PC-3 (cell line): ENCODE data around the gene CDC6. TPM values are rescaled to one million over a fixed set of nuclear protein-coding genes. Genes with fewer than 3 reads are reported as not detected.

ENCODE experiments used
- ATAC-seq: fragments of 200-7000 bp; cut with Tn5 transposase; 2 replicates; pipeline ENCODE4 v1.9.1; 2020; ENCODE audit warnings: mild to moderate bottlenecking, moderate library complexity
- BruUV-seq: library from RNA; stranded (reverse); fragments of 400-500 nt; replicated peaks from 2 replicates; lab custom pipeline; 2021; lab: Mats Ljungman, UMichigan
- CTCF ChIA-PET: fragments of 300-600 bp; sonication (Branson Sonifier 250); formaldehyde crosslinking; loops from one replicate; lab custom pipeline; 2022; ENCODE audit warnings: antibody characterized with exemption; lab: Charles Lee
- POLR2A ChIA-PET: fragments of 300-600 bp; sonication (Branson Sonifier 250); formaldehyde crosslinking; loops from one replicate; lab custom pipeline; 2022; ENCODE audit warnings: antibody characterized with exemption; ENCODE audit not compliant: unreplicated experiment; lab: Charles Lee
- DNase-seq: peaks from one replicate; pipeline ENCODE4 v3.0.0-alpha.2; 2015
- H2AFZ ChIP-seq: fragments of 300-600 bp; sonication (generic); 2 replicates; pipeline ENCODE4 v1.6.0; 2016; ENCODE audit warnings: antibody characterized with exemption, low read length
- H3F3A ChIP-seq: fragments of 300-600 bp; sonication (generic); one replicate; pipeline ENCODE4 v1.6.0; 2017; ENCODE audit warnings: antibody characterized with exemption, low read length, control low read depth, mild to moderate bottlenecking; ENCODE audit not compliant: unreplicated experiment
- H3K27ac ChIP-seq: fragments of 300-600 bp; sonication (generic); 2 replicates; pipeline ENCODE4 v1.5.1; 2016; ENCODE audit warnings: mild to moderate bottlenecking, low read length
- H3K27me3 ChIP-seq: fragments of 300-600 bp; sonication (generic); 2 replicates; pipeline ENCODE4 v1.6.1; 2016; ENCODE audit warnings: low read length, mixed read lengths
- H3K36me3 ChIP-seq: fragments of 300-600 bp; sonication (generic); 2 replicates; pipeline ENCODE4 v1.6.1; 2016; ENCODE audit warnings: low read depth, mixed run types, low read length, mixed read lengths
- H3K4me1 ChIP-seq: fragments of 300-600 bp; sonication (generic); 2 replicates; pipeline ENCODE4 v1.5.1; 2016; ENCODE audit warnings: low read length; ENCODE audit not compliant: insufficient read depth
- H3K4me2 ChIP-seq: fragments of 300-600 bp; sonication (generic); 2 replicates; pipeline ENCODE4 v1.6.0; 2016; ENCODE audit warnings: low read length
- H3K4me3 ChIP-seq: fragments of 300-600 bp; sonication (generic); 2 replicates; pipeline ENCODE4 v1.5.1; 2016; ENCODE audit warnings: mild to moderate bottlenecking, low read length, mixed read lengths
- H3K79me2 ChIP-seq: fragments of 300-600 bp; sonication (generic); 2 replicates; pipeline ENCODE4 v1.6.1; 2017; ENCODE audit warnings: low read length, mixed read lengths
- H3K9ac ChIP-seq: fragments of 300-600 bp; sonication (generic); 2 replicates; pipeline ENCODE4 v1.6.0; 2016; ENCODE audit warnings: mild to moderate bottlenecking, low read length
- H3K9me2 ChIP-seq: fragments of 300-600 bp; sonication (generic); replicated peaks from 2 replicates; pipeline ENCODE4 v1.6.1; 2016; ENCODE audit warnings: mixed run types, low read length, mixed read lengths
- H3K9me3 ChIP-seq: fragments of 300-600 bp; sonication (generic); 2 replicates; pipeline ENCODE4 v1.6.1; 2016; ENCODE audit warnings: low read length, mixed read lengths
- H4K20me1 ChIP-seq: fragments of 300-600 bp; sonication (generic); 2 replicates; pipeline ENCODE4 v1.6.1; 2016; ENCODE audit warnings: low read length, mixed read lengths
- CTCF ChIP-seq: fragments of 300-600 bp; sonication (generic); conservative IDR thresholded peaks from 2 replicates; pipeline ENCODE4 v1.5.1; 2017; ENCODE audit warnings: antibody characterized with exemption, low read depth, mild to moderate bottlenecking, low read length
- EZH2 ChIP-seq: fragments of 300-600 bp; sonication (generic); IDR thresholded peaks from one replicate; pipeline ENCODE4 v1.6.1; 2017; ENCODE audit warnings: antibody characterized with exemption, mild to moderate bottlenecking, low read length; ENCODE audit not compliant: unreplicated experiment
- EZH2phosphoT487 ChIP-seq: fragments of 300-600 bp; sonication (generic); IDR thresholded peaks from 2 replicates; pipeline ENCODE4 v1.6.1; 2018; ENCODE audit warnings: mild to moderate bottlenecking, antibody characterized with exemption, low read length, borderline replicate concordance
- intact Hi-C: fragments of 100-400 bp; cut with micrococcal nuclease; formaldehyde crosslinking; loops from 2 replicates; pipeline ENCODE4 v1.9.0; 2023
- total RNA-seq: library from RNA; depleted of rRNA; stranded (reverse); fragments of >200 nt; gene quantifications from 2 replicates; pipeline ENCODE4 v1.2.3, GENCODE V29; 2014

CDC6 gene
- total RNA-seq, 1 experiment from 2014 or later: 48.9 TPM

DNA sequence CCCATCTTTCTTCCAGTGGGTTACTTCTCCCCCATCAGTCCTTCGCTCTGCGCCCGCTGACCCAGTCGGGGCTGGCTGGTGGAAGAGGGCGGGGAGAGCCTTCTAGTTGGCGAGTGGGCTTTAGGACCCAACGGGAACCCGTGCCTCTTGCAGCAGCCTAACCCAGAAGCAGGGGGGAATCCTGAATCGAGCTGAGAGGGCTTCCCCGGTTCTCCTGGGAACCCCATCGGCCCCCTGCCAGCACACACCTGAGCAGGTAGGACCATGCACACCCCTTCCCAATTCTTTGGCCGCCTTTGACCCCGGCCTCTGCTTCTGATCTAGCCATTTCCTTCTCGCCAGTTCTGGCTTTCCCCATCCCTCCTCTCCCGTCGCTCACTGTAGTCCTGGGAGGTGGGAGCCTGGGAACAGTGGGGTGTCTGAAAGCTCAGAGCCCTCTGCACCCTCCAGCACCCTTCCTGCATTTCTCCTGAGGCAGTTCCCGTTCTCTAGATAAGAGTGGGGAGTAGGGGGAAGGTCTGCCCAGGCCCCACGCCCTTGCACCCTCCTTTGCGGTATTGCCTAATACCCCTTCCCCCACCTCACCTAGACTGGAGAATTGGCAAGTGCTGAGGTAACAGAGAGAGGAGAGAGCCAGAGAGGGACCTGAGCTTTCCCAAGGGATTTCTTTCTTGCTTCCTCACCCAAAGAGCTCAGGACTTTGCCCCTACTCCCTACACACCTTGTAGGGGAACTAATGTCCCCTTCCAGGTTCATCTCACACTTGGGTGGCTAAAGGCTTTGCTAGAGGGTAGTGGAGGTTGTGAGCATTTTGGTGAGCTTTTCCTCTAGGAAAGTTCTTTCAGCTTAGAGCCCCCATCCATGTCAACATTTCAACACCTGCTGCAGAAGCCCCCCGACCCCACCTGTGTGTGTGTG, 21.6 kb downstream of the CDC6 start, which contains the start of gene RARA:
RARA (plus strand) TSS at position 150 of the 918 bp plus-strand sequence. CDS start 22,039 bp downstream, outside the sequence.
- Histone ChIP-seq H3K9me3 (no peaks in the 10 kb centered on the region), H4K20me1 (no peaks in the 10 kb centered on the region), H3K27me3 (no peaks in the 10 kb centered on the region), H3K4me1 (peaks cover 56% of the 10 kb centered on the region), H3K9me2 (no peaks in the 10 kb centered on the region), H2AFZ (no peak within 1 kb of the TSS), H3K27ac (no peak within 1 kb of the TSS), H3K4me3 (no peak within 1 kb of the TSS), H3K9ac (no peak within 1 kb of the TSS), H3K4me2 (no peak within 1 kb of the TSS), H3F3A (no peaks in the 10 kb centered on the region), H3K36me3 (no peaks in the 10 kb centered on the region), H3K79me2 (no peaks in the 10 kb centered on the region)
- BruUV-seq: no TSS peak
- POLR2A ChIA-PET: no interaction called here
- no peak for DNase-seq
- intact Hi-C loops: no loop called here
- CTCF ChIA-PET: no interaction called here
- TF ChIP-seq EZH2phosphoT487 (no peak), EZH2 (no peak), CTCF (no peak)
- no peak for ATAC-seq

GRCh38 chr17:40309949-40310510, 22.4 kb downstream of the CDC6 start:
- H3K4me2 ChIP-seq: no peak overlapping the region
- intact Hi-C loops: no loop called here
- DNase-seq (peak; percentile 31), ATAC-seq (no peak)
- no peak overlapping the region for H3K4me3 ChIP-seq
- H3K27ac ChIP-seq: no peak overlapping the region
- CTCF ChIA-PET: no interaction called here
- H3F3A ChIP-seq: no peaks in the 10 kb centered on the region
- no peaks in the 10 kb centered on the region for H3K79me2 ChIP-seq
- H3K9me2 ChIP-seq: no peaks in the 10 kb centered on the region
- no peaks in the 10 kb centered on the region for H4K20me1 ChIP-seq
- TF ChIP-seq EZH2 (no peak), EZH2phosphoT487 (no peak), CTCF (no peak)
- no peak overlapping the region for H3K9ac ChIP-seq
- H3K4me1 ChIP-seq: peaks cover 60% of the 10 kb centered on the region
- no peaks in the 10 kb centered on the region for H3K27me3 ChIP-seq
- no peaks in the 10 kb centered on the region for H3K36me3 ChIP-seq
- no peaks in the 10 kb centered on the region for H3K9me3 ChIP-seq
- no TSS peak for BruUV-seq
- POLR2A ChIA-PET: no interaction called here
- no peak overlapping the region for H2AFZ ChIP-seq
